Renal pelvis (tissue), 4 donors: Measurements from ENCODE around the gene CENPS. TPM values are rescaled to one million over a fixed set of nuclear protein-coding genes. Genes with fewer than 3 reads are reported as not detected.

ENCODE experiments used
- DNase-seq: peaks from one replicate; pipeline ENCODE4 v3.0.0-alpha.2; 2013
- polyA plus RNA-seq, 3 donors: library from polyadenylated mRNA; unstranded; fragments of 120-200 nt; gene quantifications; one replicate each; pipeline ENCODE4 v1.2.1, GENCODE V29; 2013; ENCODE audit not compliant: insufficient read length in 3 of 3

The CENPS gene
- polyA plus RNA-seq, 3 donors = 35.7 to 38.8 (median 36.2) TPM

- no peak for DNase-seq
Measured at GRCh38 chr1:10480614-10481013, 50.4 kb downstream of the CENPS start.

GRCh38 chr1:10484521-10484920 is 54.3 kb downstream of the CENPS start:
- no peak for DNase-seq

- DNase-seq = no peak
Measured at GRCh38 chr1:10489291-10490055, 59.2 kb downstream of the CENPS start.

- no peak for DNase-seq
Measured at GRCh38 chr1:10490286-10490970, 60.2 kb downstream of the CENPS start.

Other genes starting within 250 kb of the CENPS start
- 10 to 100 TPM; 39.8 to 53.0 (median 51.9) TPM for gene KIF1B, start 219.9 kb upstream of the CENPS start, polyA plus RNA-seq
- gene PGD, start 31.4 kb upstream of the CENPS start, polyA plus RNA-seq = 100 to 1,000 TPM; 196 to 218 (median 199) TPM
- 1 to 10 TPM; 1.2 to 4.0 (median 2.7) TPM for gene CORT, start 19.6 kb downstream of the CENPS start, polyA plus RNA-seq
- 10 to 100 TPM; 42.3 to 47.7 (median 43.9) TPM for gene DFFA, start 42.1 kb downstream of the CENPS start, polyA plus RNA-seq
- 10 to 100 TPM; 22.7 to 26.6 (median 26.1) TPM for gene PEX14, start 44.5 kb downstream of the CENPS start, polyA plus RNA-seq